ENCODE results near the gene SREBF1. TPM values are rescaled to one million over a fixed set of nuclear protein-coding genes. Genes with fewer than 3 reads are reported as not detected.

The SREBF1 gene
- total and polyA plus RNA-seq, 4 donors: 68.4 to 134 (median 80.7) TPM

DNA sequence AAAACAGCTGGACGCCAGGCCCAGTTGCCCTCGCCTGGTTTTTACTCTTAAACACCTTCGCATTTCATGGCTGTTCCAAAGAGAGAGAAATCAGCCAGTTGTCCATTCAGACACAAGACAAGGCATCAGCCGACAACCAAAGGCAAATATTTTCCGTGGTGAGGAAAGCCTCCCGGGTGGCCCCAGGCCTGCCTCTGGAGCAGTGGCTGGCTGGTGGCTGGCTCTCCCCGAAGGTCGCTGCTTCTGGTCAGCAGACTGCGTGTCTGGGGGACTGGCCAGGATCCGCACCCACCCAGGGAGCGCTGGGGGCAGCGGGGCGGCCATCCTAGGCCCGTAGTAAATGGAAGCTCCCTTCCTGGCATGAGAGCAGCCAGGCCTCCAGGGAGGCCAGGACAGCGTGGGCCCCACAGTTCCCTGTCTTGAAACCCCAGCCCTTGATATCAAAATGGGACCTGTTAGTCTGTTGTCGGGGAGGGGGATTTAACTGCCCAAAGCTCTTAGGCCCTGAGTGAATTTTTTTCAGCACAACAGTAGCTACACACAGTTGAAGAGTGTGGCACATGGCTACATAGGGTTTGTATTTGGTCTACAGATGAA, 57.7 kb downstream of the SREBF1 start:
- DNase-seq: no peak
- peak overlapping the region; percentile 42 to 84 for H3K27ac ChIP-seq (ENCODE audit: low read depth in 1 of 2, low read length in 1 of 2)
- no peaks in the 10 kb centered on the region for H3K36me3 ChIP-seq (ENCODE audit: control insufficient read depth in 4 of 4, insufficient read depth in 4 of 4, low read length in 4 of 4)
- ATAC-seq (ENCODE audit: insufficient read depth, low FRiP score): no peak
- TF ChIP-seq, protein P1, sequence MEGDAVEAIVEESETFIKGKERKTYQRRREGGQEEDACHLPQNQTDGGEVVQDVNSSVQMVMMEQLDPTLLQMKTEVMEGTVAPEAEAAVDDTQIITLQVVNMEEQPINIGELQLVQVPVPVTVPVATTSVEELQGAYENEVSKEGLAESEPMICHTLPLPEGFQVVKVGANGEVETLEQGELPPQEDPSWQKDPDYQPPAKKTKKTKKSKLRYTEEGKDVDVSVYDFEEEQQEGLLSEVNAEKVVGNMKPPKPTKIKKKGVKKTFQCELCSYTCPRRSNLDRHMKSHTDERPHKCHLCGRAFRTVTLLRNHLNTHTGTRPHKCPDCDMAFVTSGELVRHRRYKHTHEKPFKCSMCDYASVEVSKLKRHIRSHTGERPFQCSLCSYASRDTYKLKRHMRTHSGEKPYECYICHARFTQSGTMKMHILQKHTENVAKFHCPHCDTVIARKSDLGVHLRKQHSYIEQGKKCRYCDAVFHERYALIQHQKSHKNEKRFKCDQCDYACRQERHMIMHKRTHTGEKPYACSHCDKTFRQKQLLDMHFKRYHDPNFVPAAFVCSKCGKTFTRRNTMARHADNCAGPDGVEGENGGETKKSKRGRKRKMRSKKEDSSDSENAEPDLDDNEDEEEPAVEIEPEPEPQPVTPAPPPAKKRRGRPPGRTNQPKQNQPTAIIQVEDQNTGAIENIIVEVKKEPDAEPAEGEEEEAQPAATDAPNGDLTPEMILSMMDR (IDR thresholded peaks at IDR 0.05; ENCODE audit: control extremely low read depth, extremely low read depth): no peak
- peak overlapping the region in 1 of 2 donors; percentile 61 for H3K9ac ChIP-seq (ENCODE audit: insufficient read depth in 1 of 2, low read length in 2 of 2)
- H3K27me3 ChIP-seq (ENCODE audit: control insufficient read depth in 3 of 3, insufficient read depth in 3 of 3, low read length in 2 of 3): no peaks in the 10 kb centered on the region
- H3K9me3 ChIP-seq (ENCODE audit: control insufficient read depth in 4 of 4, insufficient read depth in 3 of 4, low read length in 3 of 4): no peaks in the 10 kb centered on the region
- WGBS, 2 donors: 79% methylated on average over 16 of the region's 16 CpGs
- H3K4me1 ChIP-seq (ENCODE audit: control insufficient read depth in 5 of 5, insufficient read depth in 5 of 5, low read length in 5 of 5): peaks cover 11 to 59% (median 25%) of the 10 kb centered on the region in 5 donors
- no peak overlapping the region for H3K4me3 ChIP-seq

DNA sequence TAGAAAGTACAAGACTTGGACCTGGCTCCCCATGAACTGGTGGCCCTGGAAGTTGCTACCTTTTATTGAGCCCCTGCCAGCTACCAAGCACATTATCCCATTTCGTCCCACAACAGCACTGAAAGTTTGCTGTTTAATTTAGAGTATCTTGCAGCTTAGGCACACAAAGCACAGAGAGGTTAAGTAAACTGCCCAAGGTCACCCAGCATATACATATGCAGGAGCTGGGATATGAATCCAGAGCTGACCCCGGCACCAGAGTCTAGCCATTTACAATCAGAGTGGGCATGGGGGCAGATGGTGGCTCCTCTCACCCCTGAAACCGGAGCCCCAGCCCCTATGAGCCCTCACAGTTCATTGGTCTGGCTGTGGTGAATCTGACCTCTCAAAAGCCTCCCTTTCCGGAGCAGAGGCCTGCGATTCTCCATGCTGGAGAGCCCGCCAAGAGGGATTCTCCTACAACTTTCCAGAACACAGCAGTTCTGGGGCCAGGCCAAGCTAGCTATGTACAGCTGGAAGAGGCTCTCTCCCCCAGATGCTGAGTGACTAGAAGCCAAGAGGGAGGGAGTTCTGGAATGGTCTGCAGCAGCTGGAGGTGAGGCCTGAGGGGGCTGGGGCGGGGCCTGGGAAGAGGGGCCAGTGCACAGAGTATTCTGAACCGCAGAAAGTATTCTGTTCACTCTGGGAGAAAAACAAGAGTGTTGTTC, 58.3 kb downstream of the SREBF1 start:
- no peaks in the 10 kb centered on the region for H3K27me3 ChIP-seq (ENCODE audit: control insufficient read depth in 3 of 3, insufficient read depth in 3 of 3, low read length in 2 of 3)
- H3K4me1 ChIP-seq (ENCODE audit: control insufficient read depth in 5 of 5, insufficient read depth in 5 of 5, low read length in 5 of 5): peaks cover 9 to 54% (median 27%) of the 10 kb centered on the region in 5 donors
- DNase-seq (peak; percentile 97 to 99 (median 99)), ATAC-seq (ENCODE audit: insufficient read depth, low FRiP score) (no peak)
- TF ChIP-seq, protein P1 (IDR thresholded peaks at IDR 0.05; ENCODE audit: control extremely low read depth, extremely low read depth): no peak
- H3K27ac ChIP-seq (ENCODE audit: low read depth in 1 of 2, low read length in 1 of 2): peak overlapping the region; percentile 11 to 84
- H3K4me3 ChIP-seq: no peak overlapping the region
- H3K9me3 ChIP-seq (ENCODE audit: control insufficient read depth in 4 of 4, insufficient read depth in 3 of 4, low read length in 3 of 4): no peaks in the 10 kb centered on the region
- no peaks in the 10 kb centered on the region for H3K36me3 ChIP-seq (ENCODE audit: control insufficient read depth in 4 of 4, insufficient read depth in 4 of 4, low read length in 4 of 4)
- WGBS, 2 donors: 81 to 92% methylated on average over 8 of the region's 8 CpGs
- H3K9ac ChIP-seq (ENCODE audit: insufficient read depth in 1 of 2, low read length in 2 of 2): no peak overlapping the region

DNA sequence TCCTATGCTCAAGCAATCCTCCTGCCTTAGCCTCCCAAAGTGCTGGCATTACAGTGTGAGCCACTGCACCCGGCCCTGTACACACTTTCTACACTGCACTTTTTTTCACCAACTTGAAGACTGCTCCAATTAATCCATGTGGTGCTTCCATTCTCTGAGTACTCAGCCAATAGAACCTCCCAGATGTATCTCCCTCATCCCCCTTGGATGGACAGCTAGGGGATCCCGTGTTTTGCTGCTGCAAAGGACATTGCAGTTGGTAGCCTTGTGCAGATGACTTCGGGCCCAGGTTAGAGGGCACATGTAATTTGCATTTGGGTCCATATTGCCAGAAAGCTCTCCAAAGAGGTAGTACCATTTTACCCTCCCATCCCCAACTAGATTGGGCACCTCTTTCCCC, 59.9 kb downstream of the SREBF1 start:
- no peaks in the 10 kb centered on the region for H3K36me3 ChIP-seq (ENCODE audit: control insufficient read depth in 4 of 4, insufficient read depth in 4 of 4, low read length in 4 of 4)
- DNase-seq (no peak), ATAC-seq (ENCODE audit: insufficient read depth, low FRiP score) (no peak)
- H3K9me3 ChIP-seq (ENCODE audit: control insufficient read depth in 4 of 4, insufficient read depth in 3 of 4, low read length in 3 of 4): no peaks in the 10 kb centered on the region
- H3K9ac ChIP-seq (ENCODE audit: insufficient read depth in 1 of 2, low read length in 2 of 2): no peak overlapping the region
- 77 to 79% methylated on average over 3 of the region's 3 CpGs for WGBS, 2 donors
- H3K27ac ChIP-seq (ENCODE audit: low read depth in 1 of 2, low read length in 1 of 2): no peak overlapping the region
- H3K27me3 ChIP-seq (ENCODE audit: control insufficient read depth in 3 of 3, insufficient read depth in 3 of 3, low read length in 2 of 3): no peaks in the 10 kb centered on the region
- TF ChIP-seq, protein P1 (IDR thresholded peaks at IDR 0.05; ENCODE audit: control extremely low read depth, extremely low read depth): no peak
- H3K4me3 ChIP-seq: no peak overlapping the region
- peaks cover 9 to 51% (median 27%) of the 10 kb centered on the region in 5 donors for H3K4me1 ChIP-seq (ENCODE audit: control insufficient read depth in 5 of 5, insufficient read depth in 5 of 5, low read length in 5 of 5)

Measured in lung (tissue), 12 donors.